T follicular helper cell (primary cell): ENCODE data around the gene ZNF791.
"Not testable (repeated sequence)": the region's sequence is repeated elsewhere in the genome, so short reads cannot be mapped to it uniquely, and the experiment has no call there.

Source experiments
- DNase-seq: peaks from one replicate; pipeline ENCODE4 v3.0.0-alpha.2; 2020; ENCODE audit warnings: low read depth

Gene ZNF791

DNA sequence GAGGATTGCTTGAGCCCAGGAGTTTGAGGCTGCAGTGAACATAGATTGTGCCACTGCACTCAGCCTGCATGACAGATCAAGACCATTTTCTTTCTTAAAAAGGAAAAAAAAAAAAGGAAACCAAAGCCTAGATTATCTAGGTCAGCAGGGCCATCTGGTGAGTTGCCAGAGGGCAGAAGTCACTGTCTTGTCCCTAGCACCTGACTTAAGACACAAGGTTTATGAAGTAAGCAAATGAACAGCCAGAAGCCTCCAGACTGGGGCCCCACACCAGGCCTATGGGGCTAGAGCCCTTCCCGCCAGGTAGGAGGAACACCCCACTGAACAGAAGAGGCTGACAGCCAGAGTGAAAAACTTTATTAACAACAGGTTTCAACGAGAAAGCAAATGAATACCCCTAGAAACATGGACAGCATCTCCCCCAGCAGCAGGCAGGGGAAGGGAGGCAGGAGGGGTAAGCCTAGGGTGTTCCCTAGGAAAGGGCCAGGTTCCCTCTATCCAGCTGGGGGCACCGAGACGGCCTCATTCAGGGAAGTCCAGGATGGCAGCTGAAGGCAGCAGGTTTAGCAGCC is 57.1 kb downstream of the ZNF791 start:
- no peak for DNase-seq

DNA sequence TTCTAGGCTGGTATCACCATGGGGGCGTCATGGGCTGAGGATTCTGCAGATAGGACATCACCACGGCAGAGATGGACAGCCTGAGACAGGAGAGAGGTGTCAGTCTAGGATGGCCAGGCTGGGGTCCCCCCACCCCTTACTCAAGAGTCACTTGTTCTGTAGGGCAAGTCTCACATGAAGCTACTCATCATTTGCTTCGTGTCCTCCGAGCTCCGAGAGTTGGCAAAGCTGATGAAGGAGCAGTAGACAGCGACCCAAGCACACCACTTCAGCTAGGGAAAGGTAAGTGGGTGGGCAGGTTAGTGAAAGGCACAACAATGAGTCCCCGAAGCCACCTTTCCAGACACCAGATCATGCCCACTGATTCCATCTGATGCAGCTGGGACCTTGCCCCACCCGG is 57.6 kb downstream of the ZNF791 start:
- no peak for DNase-seq

DNA sequence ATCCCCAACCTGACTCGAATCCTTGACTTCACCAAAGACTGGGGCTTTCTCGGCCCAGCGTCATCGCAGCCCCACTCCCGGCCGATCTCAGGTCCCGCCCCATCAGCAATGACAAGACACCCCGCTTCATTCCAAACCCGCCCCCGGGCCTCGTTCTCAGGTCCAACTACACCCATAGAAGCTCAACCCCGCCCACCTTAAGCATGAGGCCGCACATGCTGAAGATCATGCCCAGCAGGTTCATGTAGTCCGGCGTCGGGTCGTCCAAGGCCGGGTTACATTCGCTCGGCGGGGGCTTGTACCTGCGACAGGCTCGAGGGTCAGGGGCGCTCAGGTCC is 58.2 kb downstream of the ZNF791 start:
- DNase-seq: peak; percentile 71

DNA sequence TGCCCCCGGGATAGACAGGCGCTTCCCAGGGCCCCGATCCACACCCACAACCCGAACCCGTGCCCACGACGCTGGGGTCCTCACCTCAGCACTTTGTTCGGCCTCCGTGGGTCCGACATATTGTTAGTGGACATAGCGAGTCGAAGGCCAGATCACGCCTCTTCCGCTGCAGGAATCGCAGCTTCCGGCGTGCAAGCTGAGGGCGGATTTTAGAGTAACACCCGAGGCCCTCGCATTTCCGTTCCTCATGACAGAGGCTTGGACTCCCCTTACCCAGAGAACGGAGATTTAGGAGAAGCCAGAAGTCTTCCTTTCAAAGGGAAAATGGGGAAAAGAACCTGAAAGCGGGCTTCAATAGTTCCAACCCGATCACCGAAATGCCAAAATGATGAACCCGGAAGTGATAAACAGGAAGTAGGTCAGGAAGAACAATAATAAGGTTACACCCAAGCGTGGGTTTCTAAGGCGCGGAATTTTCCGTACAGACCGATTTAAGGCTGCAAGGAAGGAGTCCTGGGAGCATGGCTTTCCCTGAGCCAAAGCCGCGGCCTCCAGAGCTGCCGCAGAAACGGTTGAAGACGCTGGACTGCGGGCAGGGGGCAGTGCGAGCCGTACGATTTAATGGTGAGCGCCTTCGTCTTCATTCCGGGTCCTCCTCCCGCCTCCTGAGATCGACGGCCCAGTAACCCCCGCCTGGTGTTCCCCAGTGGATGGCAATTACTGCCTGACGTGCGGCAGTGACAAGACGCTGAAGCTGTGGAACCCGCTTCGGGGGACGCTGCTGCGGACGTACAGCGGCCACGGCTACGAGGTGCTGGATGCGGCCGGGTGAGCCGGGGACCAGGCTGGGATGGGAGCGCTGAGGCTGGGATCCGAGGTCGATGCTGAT is 58.8 kb downstream of the ZNF791 start:
- DNase-seq: peak; percentile 53

DNA sequence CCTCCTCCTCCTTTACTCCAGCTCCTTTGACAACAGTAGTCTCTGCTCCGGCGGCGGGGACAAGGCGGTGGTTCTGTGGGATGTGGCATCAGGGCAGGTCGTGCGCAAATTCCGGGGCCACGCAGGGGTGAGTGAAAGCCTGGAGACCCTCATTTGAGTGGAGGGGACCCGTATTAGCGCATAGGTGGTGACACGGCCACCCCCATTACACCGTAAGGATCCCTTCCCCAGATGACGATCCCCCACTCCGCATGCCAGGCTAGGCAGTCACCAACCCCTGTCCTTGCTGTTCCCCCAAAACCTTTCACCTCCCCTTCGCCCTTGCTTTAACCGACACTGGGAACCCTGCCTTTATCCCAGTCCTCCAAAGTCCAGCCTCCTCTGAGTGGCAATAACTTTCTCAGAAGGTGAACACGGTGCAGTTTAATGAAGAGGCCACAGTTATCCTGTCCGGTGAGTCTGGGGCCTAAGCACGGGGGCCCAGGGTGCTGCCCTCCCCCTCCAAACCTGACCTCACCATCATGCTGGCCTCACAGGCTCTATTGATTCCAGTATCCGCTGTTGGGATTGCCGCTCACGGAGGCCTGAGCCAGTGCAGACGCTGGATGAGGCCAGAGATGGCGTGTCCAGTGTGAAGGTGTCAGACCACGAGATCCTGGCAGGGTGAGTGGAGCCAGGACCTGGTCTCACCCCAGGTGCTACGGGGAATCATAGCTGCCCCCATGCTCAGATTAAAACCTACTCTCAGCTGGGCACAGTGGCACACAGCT is 59.6 kb downstream of the ZNF791 start:
- no peak for DNase-seq

DNA sequence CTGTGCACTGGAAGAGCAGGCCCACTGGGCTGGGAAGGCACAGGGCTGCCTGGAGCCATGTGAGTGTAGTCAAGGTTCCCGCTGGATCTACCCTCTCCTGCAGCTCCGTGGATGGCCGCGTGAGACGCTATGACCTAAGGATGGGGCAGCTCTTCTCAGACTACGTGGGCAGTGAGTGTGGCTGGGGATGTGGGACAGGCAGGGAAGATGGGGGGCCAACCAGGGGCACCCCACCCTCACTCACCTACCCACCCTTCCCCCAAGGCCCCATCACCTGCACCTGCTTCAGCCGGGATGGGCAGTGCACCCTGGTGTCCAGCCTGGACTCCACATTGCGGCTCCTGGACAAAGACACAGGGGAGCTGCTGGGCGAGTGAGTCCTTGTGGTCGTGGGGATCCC is 62.0 kb downstream of the ZNF791 start:
- DNase-seq: no peak

DNA sequence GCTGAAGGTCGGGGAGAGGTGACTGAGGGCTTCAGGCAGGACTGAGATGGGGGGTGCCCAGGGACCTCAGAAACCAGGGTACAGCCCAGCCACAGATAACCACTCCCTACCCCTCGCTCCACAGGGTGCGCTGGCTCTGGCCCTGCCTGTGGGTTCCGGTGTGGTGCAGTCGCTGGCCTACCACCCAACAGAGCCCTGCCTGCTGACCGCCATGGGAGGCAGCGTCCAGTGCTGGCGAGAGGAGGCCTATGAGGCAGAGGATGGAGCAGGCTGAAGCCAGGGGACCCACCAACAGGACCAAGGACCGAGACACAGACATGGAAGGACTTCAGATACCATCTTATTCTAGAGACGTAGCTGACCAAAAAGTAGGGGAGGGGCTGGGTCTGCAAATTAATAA is 64.7 kb downstream of the ZNF791 start:
- no peak for DNase-seq

DNA sequence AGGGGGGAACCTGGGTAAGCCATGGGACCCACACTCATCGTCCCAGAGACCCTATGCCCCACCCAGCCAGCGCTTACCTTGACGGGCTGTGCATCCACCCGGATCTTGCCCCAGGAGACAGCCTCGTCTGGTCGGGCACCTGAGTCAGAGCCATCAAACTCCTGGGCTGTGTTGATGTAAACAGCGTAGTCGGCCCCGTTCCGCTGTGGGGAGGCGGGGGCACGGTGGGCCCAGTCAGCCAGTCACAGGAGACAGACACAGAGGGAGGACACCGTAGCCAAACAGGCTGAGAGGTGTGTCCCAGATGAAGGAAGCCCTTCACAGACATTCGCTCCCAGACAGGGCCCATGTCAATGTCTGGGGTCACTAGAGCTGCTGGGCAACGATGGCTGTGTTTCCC is 65.2 kb downstream of the ZNF791 start:
- DNase-seq: no peak

DNA sequence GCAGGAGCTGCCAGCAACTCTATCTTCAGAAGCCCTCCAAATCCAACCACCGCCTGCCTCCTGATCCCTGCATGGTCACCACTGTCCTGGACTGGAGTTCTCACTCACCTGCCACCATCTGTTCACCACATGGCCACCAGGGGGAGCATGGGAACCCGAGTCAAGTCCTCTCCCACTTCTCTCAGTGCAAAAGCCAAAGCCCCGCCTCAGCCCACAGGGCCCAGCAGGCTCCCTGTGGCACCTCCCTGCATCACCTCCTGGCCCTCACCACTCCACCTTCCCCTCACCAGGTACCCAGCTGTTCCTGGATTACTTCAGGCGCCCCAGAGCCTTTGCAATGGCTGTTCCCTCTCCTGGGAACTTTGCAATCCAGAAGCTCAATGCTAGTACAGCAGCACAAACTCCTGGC is 65.7 kb downstream of the ZNF791 start:
- peak; percentile 73 for DNase-seq

DNA sequence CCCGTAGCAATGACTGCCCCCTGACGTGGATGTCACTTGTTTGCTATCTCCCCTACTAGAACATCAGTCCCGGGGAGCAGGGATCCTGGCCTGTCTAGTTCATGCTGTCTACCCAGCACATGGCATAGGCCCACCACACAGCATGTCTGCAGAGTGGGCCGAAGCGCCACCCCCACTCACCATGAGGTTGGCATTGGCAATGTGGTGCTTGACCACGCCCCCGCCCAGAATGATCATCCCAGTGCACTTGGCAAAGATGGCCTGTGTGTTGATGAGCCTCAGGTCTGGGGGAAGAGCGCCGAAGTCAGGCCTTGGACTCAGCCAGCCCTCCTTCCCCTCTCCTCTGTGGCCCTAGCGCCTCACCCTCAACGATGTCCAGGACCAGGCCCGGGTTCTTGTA is 66.2 kb downstream of the ZNF791 start:
- no peak for DNase-seq

DNA sequence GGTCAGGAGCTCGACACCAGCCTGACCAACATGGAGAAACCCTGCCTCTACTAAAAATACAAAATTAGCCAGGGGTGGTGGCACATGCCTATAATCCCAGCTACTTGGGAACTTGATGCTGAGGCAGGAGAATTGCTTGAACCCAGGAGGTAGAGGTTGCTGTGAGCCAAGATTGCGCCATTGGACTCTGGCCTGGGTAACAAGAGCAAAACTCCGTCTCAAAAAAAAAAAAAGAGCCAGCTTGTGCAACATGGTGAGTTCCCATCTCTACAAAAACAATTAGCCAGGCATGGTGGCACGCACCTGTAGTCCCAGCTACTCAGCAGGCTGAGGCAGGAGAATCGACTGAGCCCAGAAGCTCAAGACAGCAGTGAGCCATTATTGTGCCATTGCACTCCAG is 67.3 kb downstream of the ZNF791 start:
- DNase-seq: not testable (repeated sequence)

DNA sequence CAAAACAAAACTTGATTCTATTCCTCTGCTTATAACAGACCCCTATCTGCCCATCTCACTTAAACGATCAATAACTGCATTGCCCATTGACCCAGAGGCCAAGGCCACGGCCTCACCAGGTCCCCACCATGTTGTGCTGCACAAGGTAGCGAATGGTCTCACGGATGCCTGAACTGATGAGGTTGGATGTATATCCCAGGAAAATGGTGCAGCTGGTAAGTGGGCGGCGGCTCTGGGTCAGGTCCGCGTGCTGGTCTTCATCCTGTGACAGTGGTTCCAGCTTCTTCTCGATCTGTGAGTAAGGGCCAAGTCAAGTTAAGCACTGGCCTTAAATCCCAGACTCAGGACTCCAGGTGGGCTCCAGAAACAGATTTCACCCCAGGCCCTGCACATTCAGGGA is 69.3 kb downstream of the ZNF791 start:
- DNase-seq: no peak

DNA sequence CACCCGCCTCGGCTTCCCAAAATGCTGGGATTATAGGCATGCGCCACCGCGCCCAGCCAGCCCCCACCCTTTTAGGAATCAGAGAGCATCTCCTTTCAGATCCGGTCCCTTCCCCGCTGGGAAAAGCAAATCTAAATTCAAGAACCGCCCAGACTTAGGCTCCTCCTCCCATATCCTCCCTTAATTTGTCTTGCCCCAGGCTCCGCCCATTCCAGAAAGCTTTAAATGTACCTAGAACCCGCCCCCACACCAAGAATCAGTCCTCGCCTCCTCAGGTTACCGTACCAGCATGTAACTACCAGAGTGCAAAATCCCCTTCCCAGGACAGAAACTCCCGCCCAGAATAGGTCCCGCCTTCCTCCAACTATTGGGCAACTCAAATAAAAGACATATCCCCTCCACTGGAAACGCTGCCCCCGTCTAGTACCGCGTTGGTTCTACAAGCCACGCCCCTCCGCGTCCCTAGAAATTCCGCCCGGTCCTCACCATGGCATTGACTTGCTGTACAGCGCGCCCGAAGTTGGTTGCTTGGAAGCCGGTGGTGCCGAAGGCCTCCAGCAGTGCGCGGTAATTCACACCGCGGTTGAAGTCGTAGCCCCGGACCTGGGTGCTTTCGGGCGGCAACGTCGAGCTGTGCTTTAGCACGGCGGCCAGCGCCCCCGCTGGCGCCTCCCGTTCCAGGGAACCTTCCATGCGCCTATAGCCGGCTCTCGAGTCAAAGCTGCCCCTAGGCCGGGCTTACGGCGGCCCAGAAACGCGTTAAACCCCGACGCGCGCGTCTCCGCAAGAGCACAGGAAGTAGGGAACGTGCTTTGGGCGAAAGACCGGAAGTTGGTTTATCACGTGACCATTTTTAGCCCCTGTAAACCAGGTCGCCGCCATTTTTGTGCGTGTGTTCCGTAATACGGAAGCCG is 70.6 kb downstream of the ZNF791 start, which contains the start of gene DHPS:
Gene DHPS, minus strand, starts transcription at position 807 of the 914 bp plus-strand sequence. Its CDS starts 114 bp downstream, at position 693.
- DNase-seq: peak; percentile 88
